HepG2 (cell line): ENCODE measurements around the gene COQ4. TPM values are rescaled to one million over a fixed set of nuclear protein-coding genes. Genes with fewer than 3 reads are reported as not detected.

ENCODE experiments used
- ATAC-seq: fragments of 200-7000 bp; cut with Tn5 transposase; 3 replicates; pipeline ENCODE4 v1.9.1; 2020; ENCODE audit warnings: mild to moderate bottlenecking, moderate library complexity
- BruUV-seq: library from RNA; stranded (reverse); fragments of 400-500 nt; replicated peaks from 2 replicates; lab custom pipeline; 2021; lab: Mats Ljungman, UMichigan
- CTCF ChIA-PET: fragments of 300-600 bp; formaldehyde crosslinking; extraction: SDS; loops from one replicate; lab custom pipeline; 2021; ENCODE audit warnings: low total read pairs, inconsistent platforms, low intra/inter-chr PET ratio; lab: Yijun Ruan, JAX
- POLR2A ChIA-PET: fragments of 350-600 bp; sonication (Branson Sonifier 250); formaldehyde crosslinking; loops from one replicate; lab custom pipeline; 2020; ENCODE audit warnings: antibody characterized with exemption, inconsistent platforms; lab: Yijun Ruan, JAX
- DNase-seq: peaks from one replicate; pipeline ENCODE4 v3.0.0-alpha.2; 2015; ENCODE audit warnings: low spot score
- FAIRE-seq: peaks from 3 replicates; lab custom pipeline; 2011; peaks lifted over from hg19 to GRCh38; lab: Jason Lieb, UNC
- H2AFZ ChIP-seq: one replicate; pipeline ENCODE4 v1.6.1; 2011; ENCODE audit warnings: low read length, inconsistent platforms
- H3K27ac ChIP-seq: fragments of 300-600 bp; 3 replicates; pipeline ENCODE4 v1.8.0; 2011; ENCODE audit warnings: mixed run types, mild to moderate bottlenecking, mixed read lengths, low read length, inconsistent platforms; ENCODE audit not compliant: insufficient read depth; ENCODE audit errors: extremely low read length
- H3K27me3 ChIP-seq, 2 experiments: fragments of 200-600 bp in 1 of 2; 2 replicates in 1 of 2; 3 replicates in 1 of 2; pipeline versions ENCODE4 v1.6.0 to v1.8.0; 2011; ENCODE audit warnings: low read length in 2 of 2, mild to moderate bottlenecking in 2 of 2, moderate library complexity in 2 of 2, inconsistent platforms in 1 of 2; ENCODE audit not compliant: insufficient read depth in 2 of 2, control insufficient read depth in 1 of 2
- H3K36me3 ChIP-seq, 2 experiments: fragments of 200-600 bp in 1 of 2; replicated peaks in 1 of 2; 2 replicates in 1 of 2; 3 replicates in 1 of 2; pipeline versions ENCODE4 v1.5.1 to v1.8.0; 2011; ENCODE audit warnings: low read length in 2 of 2, inconsistent platforms in 1 of 2; ENCODE audit not compliant: insufficient read depth in 2 of 2, control insufficient read depth in 1 of 2
- H3K4me1 ChIP-seq: 2 replicates; pipeline ENCODE4 v1.5.1; 2012; ENCODE audit warnings: low read length, inconsistent platforms; ENCODE audit not compliant: insufficient read depth
- H3K4me2 ChIP-seq: 2 replicates; pipeline ENCODE4 v1.6.0; 2011; ENCODE audit warnings: low read depth, low read length, inconsistent platforms
- H3K4me3 ChIP-seq, 3 experiments: fragments of 200-600 bp in 1 of 3; sonication (generic), shearing (Covaris generic) in 1 of 3; replicated peaks in 1 of 3; 2 replicates each; pipeline ENCODE4 v1.5.1; 2011 to 2016; ENCODE audit warnings: low read length in 3 of 3, inconsistent platforms in 2 of 3, low read depth in 2 of 3, mild to moderate bottlenecking in 2 of 3, control low read depth in 1 of 3, mixed read lengths in 1 of 3; ENCODE audit not compliant: insufficient read depth in 1 of 3
- H3K79me2 ChIP-seq: one replicate; pipeline ENCODE4 v1.6.1; 2011; ENCODE audit warnings: low read length, inconsistent platforms; ENCODE audit not compliant: insufficient read depth
- H3K9ac ChIP-seq: 2 replicates; pipeline ENCODE4 v1.6.0; 2011; ENCODE audit warnings: mild to moderate bottlenecking, low read depth, low read length, inconsistent platforms; ENCODE audit not compliant: insufficient read depth
- H3K9me3 ChIP-seq: 2 replicates; pipeline ENCODE4 v1.5.1; 2012; ENCODE audit warnings: mild to moderate bottlenecking, low read length
- H4K20me1 ChIP-seq: 2 replicates; pipeline ENCODE4 v1.6.0; 2011; ENCODE audit warnings: inconsistent platforms, mild to moderate bottlenecking, low read length, moderate library complexity; ENCODE audit not compliant: insufficient read depth
- CREB3 ChIP-seq: sonication (generic); formaldehyde crosslinking; IDR thresholded peaks from 2 replicates; pipeline ENCODE4 v1.5.0; 2020; ENCODE audit warnings: missing genetic modification reagents
- ETV6 ChIP-seq: sonication (generic); formaldehyde crosslinking; conservative IDR thresholded peaks from 2 replicates; pipeline ENCODE4 v1.4.0; 2020; ENCODE audit warnings: missing genetic modification reagents
- FIP1L1 ChIP-seq: fragments of 200-400 bp; formaldehyde crosslinking; IDR thresholded peaks from 2 replicates; pipeline ENCODE4 v1.6.1; 2018; ENCODE audit warnings: low read depth, mild to moderate bottlenecking, low read length, moderate library complexity, borderline replicate concordance; ENCODE audit not compliant: insufficient read depth
- HOXA9 ChIP-seq: sonication (generic); formaldehyde crosslinking; IDR thresholded peaks from 2 replicates; pipeline ENCODE4 v1.8.1; 2022; ENCODE audit warnings: missing genetic modification reagents, mild to moderate bottlenecking, moderate library complexity, borderline replicate concordance
- NR0B2 ChIP-seq: sonication (generic); formaldehyde crosslinking; IDR thresholded peaks from 2 replicates; pipeline ENCODE4 v1.4.0; 2020; ENCODE audit warnings: mild to moderate bottlenecking, missing genetic modification reagents
- SIN3A ChIP-seq: IDR thresholded peaks from 2 replicates; pipeline ENCODE4 v1.6.1; 2011; ENCODE audit warnings: low read depth, mild to moderate bottlenecking, control low read depth, low read length, borderline replicate concordance
- SKI ChIP-seq: fragments of 450-650 bp; IDR thresholded peaks from one replicate; pipeline ENCODE4 v1.6.1; 2018; ENCODE audit warnings: mild to moderate bottlenecking; ENCODE audit not compliant: partially characterized antibody
- ZHX2 ChIP-seq, 2 experiments: sonication (generic) in 1 of 2; formaldehyde crosslinking in 1 of 2; IDR thresholded peaks; 2 replicates each; pipeline versions ENCODE4 v1.6.1 to v1.9.0; 2014 to 2022; ENCODE audit warnings: antibody characterized with exemption in 1 of 2, borderline replicate concordance in 1 of 2, inconsistent platforms in 1 of 2, low read depth in 1 of 2, missing genetic modification reagents in 1 of 2
- ZNF232 ChIP-seq: sonication (generic); formaldehyde crosslinking; IDR thresholded peaks from 2 replicates; pipeline ENCODE4 v1.4.0; 2020; ENCODE audit warnings: missing genetic modification reagents, borderline replicate concordance
- ZNF33A ChIP-seq: sonication (generic); formaldehyde crosslinking; IDR thresholded peaks from 2 replicates; pipeline ENCODE4 v1.5.1; 2020; ENCODE audit warnings: missing genetic modification reagents, mild to moderate bottlenecking, moderate library complexity, borderline replicate concordance
- ZNF703 ChIP-seq: sonication (generic); formaldehyde crosslinking; IDR thresholded peaks from 2 replicates; pipeline ENCODE4 v1.5.1; 2020; ENCODE audit warnings: missing genetic modification reagents, mild to moderate bottlenecking, moderate library complexity, borderline replicate concordance
- WGBS: methylation state at CpG from one replicate; pipeline ENCODE4 v1.1.6; 2017; ENCODE audit warnings: low lambda C conversion rate; 5-methylcytosine and 5-hydroxymethylcytosine counted together
- in situ Hi-C: cut with HindIII; loops from 2 replicates; pipeline ENCODE4 v1.10.0; 2017; ENCODE audit warnings: low pct_unique_long_range_greater_than_20kb; ENCODE audit not compliant: extremely low pct_ligation_motif_present
- intact Hi-C: fragments of 100-400 bp; cut with micrococcal nuclease; formaldehyde crosslinking; loops from one replicate; pipeline ENCODE4 v1.10.0; 2022; ENCODE audit not compliant: unreplicated experiment
- polyA plus RNA-seq, 8 experiments: library from polyadenylated mRNA; depleted of rRNA in 3 of 8; stranded (reverse) in 7 of 8; unstranded in 1 of 8; fragments of >200 nt; fragmentation: Illumina TruSeq in 4 of 8; extraction: Trizol in 4 of 8; gene quantifications; 2 replicates each; pipeline versions ENCODE4 v1.2.1 to v1.2.3, GENCODE V29; 2011 to 2016; ENCODE audit warnings: low read depth in 4 of 8, missing spikeins in 1 of 8, mixed read lengths in 1 of 8; ENCODE audit not compliant: insufficient read depth in 1 of 8
- total RNA-seq, 5 experiments: library from RNA; depleted of rRNA; stranded (reverse); fragments of >200 nt; fragmentation: Illumina TruSeq; extraction: Trizol; gene quantifications; 2 replicates each; pipeline ENCODE4 v1.2.3, GENCODE V29; 2016; ENCODE audit warnings: low read depth in 1 of 5
- TF ChIP-seq, protein P1 (sequence below): sonication (generic); formaldehyde crosslinking; IDR thresholded peaks from 2 replicates; pipeline ENCODE4 v1.9.0; 2021; ENCODE audit warnings: missing genetic modification reagents, mild to moderate bottlenecking, borderline replicate concordance

Gene COQ4
- total and polyA plus RNA-seq, 2 of the 13 experiments (the other 11 are each of a cell fraction or from before 2014, with no cell fraction given): 26.1 to 36.0 TPM

DNA sequence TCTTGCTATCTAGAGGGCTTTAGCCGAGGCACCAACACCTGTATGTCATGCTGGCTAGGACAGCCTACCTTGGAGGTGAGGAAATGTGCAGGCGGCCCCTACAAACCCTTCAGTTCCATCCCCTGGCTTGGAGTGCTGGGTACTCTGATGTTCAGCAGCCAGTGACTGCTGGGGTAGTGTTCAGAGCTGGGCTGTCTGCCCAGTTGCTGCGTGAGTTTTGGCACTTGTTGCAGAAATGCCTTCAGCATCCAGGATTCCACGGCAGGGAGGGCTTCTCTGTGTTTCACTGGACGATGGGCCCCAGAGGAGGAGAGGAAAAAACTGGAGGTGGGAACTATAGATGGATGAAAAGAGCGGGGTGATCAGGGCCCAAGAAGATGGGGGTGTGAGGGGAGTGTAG, 36.2 kb upstream of the COQ4 start:
- Histone ChIP-seq H3K27me3 (no peaks in the 10 kb centered on the region), H3K4me2 (no peak overlapping the region), H3K79me2 (no peaks in the 10 kb centered on the region), H2AFZ (no peak overlapping the region), H3K36me3 (peaks cover 5 to 17% of the 10 kb centered on the region in 2 experiments; a peak in 3 of 5 replicates), H4K20me1 (no peaks in the 10 kb centered on the region), H3K27ac (no peak overlapping the region), H3K4me1 (no peaks in the 10 kb centered on the region), H3K9me3 (no peaks in the 10 kb centered on the region), H3K9ac (no peak overlapping the region), H3K4me3 (no peak overlapping the region)
- ATAC-seq (no peak), DNase-seq (no peak), FAIRE-seq (no peak)
- CTCF ChIA-PET: no interaction called here
- whole genome bisulfite sequencing: 93% methylated on average over 6 of the region's 6 CpGs
- in situ Hi-C loops: no loop called here
- no TSS peak for BruUV-seq
- TF ChIP-seq HOXA9 (no peak), NR0B2 (CRISPR knock-in tag) (no peak), ZNF33A (CRISPR knock-in tag) (no peak), ZHX2 (IDR thresholded peaks at IDR 0.05; ENCODE audit: low read depth) (no peak), ZHX2 (CRISPR knock-in tag; IDR thresholded peaks at IDR 0.05; ENCODE audit: borderline replicate concordance) (no peak), CREB3 (CRISPR knock-in tag) (no peak), ZNF232 (CRISPR knock-in tag) (no peak), ZNF703 (CRISPR knock-in tag) (no peak), FIP1L1 (no peak), SKI (no peak), ETV6 (CRISPR knock-in tag) (no peak), SIN3A (no peak)
- TF ChIP-seq, protein P1, sequence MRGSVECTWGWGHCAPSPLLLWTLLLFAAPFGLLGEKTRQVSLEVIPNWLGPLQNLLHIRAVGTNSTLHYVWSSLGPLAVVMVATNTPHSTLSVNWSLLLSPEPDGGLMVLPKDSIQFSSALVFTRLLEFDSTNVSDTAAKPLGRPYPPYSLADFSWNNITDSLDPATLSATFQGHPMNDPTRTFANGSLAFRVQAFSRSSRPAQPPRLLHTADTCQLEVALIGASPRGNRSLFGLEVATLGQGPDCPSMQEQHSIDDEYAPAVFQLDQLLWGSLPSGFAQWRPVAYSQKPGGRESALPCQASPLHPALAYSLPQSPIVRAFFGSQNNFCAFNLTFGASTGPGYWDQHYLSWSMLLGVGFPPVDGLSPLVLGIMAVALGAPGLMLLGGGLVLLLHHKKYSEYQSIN (CRISPR knock-in tag): no peak
- intact Hi-C loops: no loop called here
- POLR2A ChIA-PET: no interaction called here
